Measurements from ENCODE around the gene NME9.

DNA sequence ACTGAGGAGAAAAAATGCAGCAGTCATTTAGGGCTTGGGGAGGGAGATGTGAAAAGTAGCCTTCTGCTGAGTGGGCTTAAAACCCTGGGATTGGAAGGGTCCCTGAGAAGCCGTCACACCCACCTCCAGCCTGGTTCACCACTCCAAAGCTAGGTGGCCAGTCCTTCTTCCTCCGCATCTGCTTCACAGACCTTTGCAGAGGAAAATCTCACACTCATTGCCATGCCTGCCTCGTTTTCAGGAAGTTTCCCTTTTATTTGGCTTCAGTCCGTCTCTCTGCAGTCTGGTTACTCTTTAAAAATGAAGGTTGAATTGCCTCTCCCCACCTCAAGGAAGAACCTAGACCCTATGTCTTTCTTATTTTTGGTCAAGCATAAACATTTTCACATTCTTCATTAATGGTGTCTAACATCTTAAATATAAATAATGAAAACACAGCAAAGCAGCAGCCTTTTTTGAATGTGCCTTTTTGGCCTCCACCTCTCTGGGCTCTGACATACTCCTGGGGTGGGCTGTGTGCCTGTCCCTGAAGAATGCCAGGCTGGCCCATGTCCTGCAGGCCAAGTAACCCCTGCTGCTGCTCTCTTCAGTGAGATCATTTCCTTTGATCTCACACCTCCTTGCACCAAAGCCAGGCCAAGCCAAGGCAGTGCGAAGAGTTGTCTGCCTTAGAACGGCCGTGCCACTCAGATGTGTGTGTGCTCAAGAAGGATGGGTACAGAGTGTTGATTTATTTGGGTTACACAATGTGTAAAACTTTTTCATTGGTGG, 29.7 kb upstream of the NME9 start:
- TF ChIP-seq POLR2A (IDR thresholded peaks at IDR 0.05; ENCODE audit: low read depth, low read length) (no peak), SPI1 (IDR thresholded peaks at IDR 0.05; ENCODE audit: low read depth, low read length) (no peak), POU2F2 (IDR thresholded peaks at IDR 0.05; ENCODE audit: low read depth, low read length) (no peak), POLR2AphosphoS5 (IDR thresholded peaks at IDR 0.05; ENCODE audit: low read depth, low read length) (no peak)
